Measurements from ENCODE around the gene PAN3.

Gene PAN3

GRCh38 chr13:28179974-28180373 is 41.6 kb downstream of the PAN3 start:
- H3K4me3 ChIP-seq (ENCODE audit: low read length), result no peak overlapping the region
- TF ChIP-seq, protein P1, sequence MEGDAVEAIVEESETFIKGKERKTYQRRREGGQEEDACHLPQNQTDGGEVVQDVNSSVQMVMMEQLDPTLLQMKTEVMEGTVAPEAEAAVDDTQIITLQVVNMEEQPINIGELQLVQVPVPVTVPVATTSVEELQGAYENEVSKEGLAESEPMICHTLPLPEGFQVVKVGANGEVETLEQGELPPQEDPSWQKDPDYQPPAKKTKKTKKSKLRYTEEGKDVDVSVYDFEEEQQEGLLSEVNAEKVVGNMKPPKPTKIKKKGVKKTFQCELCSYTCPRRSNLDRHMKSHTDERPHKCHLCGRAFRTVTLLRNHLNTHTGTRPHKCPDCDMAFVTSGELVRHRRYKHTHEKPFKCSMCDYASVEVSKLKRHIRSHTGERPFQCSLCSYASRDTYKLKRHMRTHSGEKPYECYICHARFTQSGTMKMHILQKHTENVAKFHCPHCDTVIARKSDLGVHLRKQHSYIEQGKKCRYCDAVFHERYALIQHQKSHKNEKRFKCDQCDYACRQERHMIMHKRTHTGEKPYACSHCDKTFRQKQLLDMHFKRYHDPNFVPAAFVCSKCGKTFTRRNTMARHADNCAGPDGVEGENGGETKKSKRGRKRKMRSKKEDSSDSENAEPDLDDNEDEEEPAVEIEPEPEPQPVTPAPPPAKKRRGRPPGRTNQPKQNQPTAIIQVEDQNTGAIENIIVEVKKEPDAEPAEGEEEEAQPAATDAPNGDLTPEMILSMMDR (conservative IDR thresholded peaks at IDR 0.05; ENCODE audit: low read length), result no peak
- DNase-seq (ENCODE audit: low read depth), result no peak

- no peak overlapping the region for H3K4me3 ChIP-seq (ENCODE audit: low read length)
- TF ChIP-seq, protein P1 (conservative IDR thresholded peaks at IDR 0.05; ENCODE audit: low read length), result no peak
- peak; percentile 35 for DNase-seq (ENCODE audit: low read depth)
These were observed 43.1 kb downstream of the PAN3 start for GRCh38 chr13:28181413-28181812.

GRCh38 chr13:28185256-28185655 is 46.9 kb downstream of the PAN3 start:
- TF ChIP-seq, protein P1 (conservative IDR thresholded peaks at IDR 0.05; ENCODE audit: low read length), result no peak
- H3K4me3 ChIP-seq (ENCODE audit: low read length), result no peak overlapping the region
- DNase-seq (ENCODE audit: low read depth), result no peak

GRCh38 chr13:28199089-28199488 is 60.7 kb downstream of the PAN3 start:
- TF ChIP-seq, protein P1 (conservative IDR thresholded peaks at IDR 0.05; ENCODE audit: low read length), result no peak
- DNase-seq (ENCODE audit: low read depth), result no peak
- H3K4me3 ChIP-seq (ENCODE audit: low read length), result no peak overlapping the region

- TF ChIP-seq, protein P1 (conservative IDR thresholded peaks at IDR 0.05; ENCODE audit: low read length), result no peak
- no peak overlapping the region for H3K4me3 ChIP-seq (ENCODE audit: low read length)
- no peak for DNase-seq (ENCODE audit: low read depth)
These were observed 65.7 kb downstream of the PAN3 start for GRCh38 chr13:28204043-28204442.

DNA sequence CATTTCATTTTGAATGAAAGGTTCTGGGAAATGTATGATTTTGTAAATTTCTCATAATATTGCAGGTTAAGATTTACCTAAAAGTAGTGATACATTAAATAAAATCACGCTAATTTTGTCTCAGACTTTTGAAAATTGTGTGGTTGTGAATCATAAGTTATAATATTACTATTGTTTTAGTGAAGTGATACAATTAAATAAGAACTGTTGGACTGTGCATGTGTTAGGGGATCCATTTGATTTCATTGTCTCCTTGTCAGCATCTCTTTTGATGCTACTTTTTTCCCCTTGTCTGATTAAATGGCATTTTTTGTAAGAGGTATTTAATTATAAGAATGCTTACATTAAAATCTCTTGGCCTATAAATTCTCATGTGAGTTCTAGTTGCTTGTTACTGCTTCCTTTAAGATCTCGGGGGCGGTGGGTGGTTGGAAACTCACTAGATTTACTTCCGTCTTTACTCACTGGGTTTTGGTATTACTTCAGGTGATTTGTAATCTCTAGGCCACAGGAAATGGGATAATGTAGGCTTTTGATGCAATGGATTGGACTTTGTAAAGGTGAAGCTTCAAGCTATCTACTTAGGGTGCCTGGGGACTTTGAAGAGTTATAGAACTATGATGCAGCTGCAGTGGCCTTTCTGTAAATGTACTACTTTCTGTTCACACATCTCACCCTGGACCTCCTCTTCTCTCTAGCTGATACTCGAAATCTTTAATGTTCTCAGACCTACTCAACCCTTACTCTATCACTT is 66.5 kb downstream of the PAN3 start:
- TF ChIP-seq, protein P1 (conservative IDR thresholded peaks at IDR 0.05; ENCODE audit: low read length), result no peak
- H3K4me3 ChIP-seq (ENCODE audit: low read length), result no peak overlapping the region
- no peak for DNase-seq (ENCODE audit: low read depth)

- no peak for DNase-seq (ENCODE audit: low read depth)
- TF ChIP-seq, protein P1 (conservative IDR thresholded peaks at IDR 0.05; ENCODE audit: low read length), result no peak
- no peak overlapping the region for H3K4me3 ChIP-seq (ENCODE audit: low read length)
These were observed 80.3 kb downstream of the PAN3 start for GRCh38 chr13:28218679-28219078.
